ENCODE measurements around the gene PXT1. TPM values are rescaled to one million over a fixed set of nuclear protein-coding genes. Genes with fewer than 3 reads are reported as not detected.
A peak's percentile ranks its signal among the peaks of the same experiment; 100 is the strongest.

The PXT1 gene
- polyA plus RNA-seq, 1 donor (not counting 4 experiments of a cell fraction or from before 2014, with no cell fraction given): 0.08 TPM

DNA sequence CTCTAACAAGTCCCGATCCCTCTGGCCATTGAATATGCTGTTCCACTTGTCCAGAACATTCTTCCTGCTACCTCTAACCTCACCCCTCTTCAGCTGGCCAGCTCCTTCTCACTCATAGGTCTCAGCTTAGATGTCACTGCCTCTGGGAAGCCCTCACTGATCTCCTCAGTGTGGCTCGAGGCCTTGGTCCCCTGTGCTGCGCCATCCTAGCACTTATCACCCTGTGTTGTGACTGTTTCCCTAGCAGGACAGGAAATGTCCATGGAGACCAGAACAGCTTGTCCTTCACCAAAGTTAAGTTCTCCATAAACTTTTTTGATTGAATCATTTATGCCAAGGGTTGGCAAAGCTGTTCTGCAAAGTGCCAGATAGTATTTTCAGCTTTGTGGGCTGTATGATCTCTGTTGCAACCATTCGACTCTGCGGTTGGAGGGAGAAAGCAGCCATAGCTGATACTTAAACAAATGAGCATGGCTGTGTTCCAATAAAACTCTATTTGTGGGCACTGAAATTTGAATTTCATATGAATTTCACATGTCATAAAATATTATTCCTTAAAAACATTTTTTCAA is 99.5 kb downstream of the PXT1 start:
- FAIRE-seq (no peak), DNase-seq (ENCODE audit: low read depth, low spot score) (no peak)

DNA sequence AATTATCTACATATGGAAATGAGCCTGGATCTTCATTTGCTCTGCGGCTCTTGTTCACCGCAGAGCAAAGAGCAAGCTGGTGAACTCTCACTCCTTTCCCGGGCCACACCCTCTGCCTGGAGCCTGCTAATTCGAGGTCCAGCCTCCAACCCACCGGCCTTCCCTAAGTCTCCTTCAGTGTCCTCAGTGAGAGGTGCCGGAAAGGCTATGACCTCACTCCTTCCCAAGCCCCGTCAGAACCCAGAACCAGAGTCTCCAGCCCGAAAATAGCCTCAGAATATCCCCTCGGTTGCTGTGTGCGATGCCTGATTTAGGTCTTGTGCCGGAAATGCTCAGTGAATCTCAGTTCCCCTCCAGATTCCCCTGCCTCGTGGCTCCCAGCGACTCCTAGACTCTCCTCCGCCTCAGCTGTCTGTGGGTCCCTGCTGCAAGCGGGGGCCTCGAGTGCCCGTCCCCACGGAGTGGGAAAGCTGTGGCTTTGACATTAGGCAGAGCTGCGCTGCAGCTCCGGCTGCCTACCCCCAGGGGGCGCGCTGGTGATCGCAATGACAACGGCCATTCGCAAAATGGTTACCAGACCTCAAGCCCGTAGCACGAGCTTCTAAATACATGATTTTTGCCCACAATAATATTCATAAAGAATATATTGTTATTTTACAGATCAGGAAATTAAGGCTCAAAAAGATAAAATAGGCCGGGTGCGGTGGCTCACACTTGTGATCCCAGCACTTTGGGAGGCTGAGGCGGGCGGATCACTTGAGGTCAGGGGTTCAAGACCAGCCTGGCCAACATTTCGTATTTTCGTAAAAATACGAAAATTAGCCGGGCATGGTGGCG is 101.8 kb downstream of the PXT1 start:
- peaks cover 23% of the 10 kb centered on the region for H3K27me3 ChIP-seq (ENCODE audit: control insufficient read depth, extremely low read depth, insufficient read depth, low read length)
- no peak overlapping the region for H3K27ac ChIP-seq (ENCODE audit: control insufficient read depth, insufficient read depth, low read length)
- no peaks in the 10 kb centered on the region for H3K9me1 ChIP-seq (ENCODE audit: control insufficient read depth, extremely low read depth, insufficient read depth, low read length)
- no peaks in the 10 kb centered on the region for H3K9me3 ChIP-seq (ENCODE audit: control insufficient read depth, low read depth, low read length)
- TF ChIP-seq CTCF (optimal IDR thresholded peaks at IDR 0.05 in 1 of 3, IDR thresholded peaks at IDR 0.05 in 1 of 3, conservative IDR thresholded peaks at IDR 0.05 in 1 of 3; ENCODE audit: extremely low read depth in 1 of 3, insufficient read depth in 2 of 3, low read length in 3 of 3) (peak; percentile 93 to 98 (median 98)), EZH2 (IDR thresholded peaks at IDR 0.05; ENCODE audit: low read length) (peak; percentile 49)
- DNase-seq (ENCODE audit: low read depth, low spot score): no peak
- H3K4me2 ChIP-seq (ENCODE audit: control insufficient read depth, extremely low read depth, insufficient read depth, low read depth, low read length): peak overlapping the region; percentile 86
- FAIRE-seq: no peak
- H4K20me1 ChIP-seq (ENCODE audit: control insufficient read depth, extremely low read depth, insufficient read depth, low read length): no peaks in the 10 kb centered on the region
- peaks cover 5% of the 10 kb centered on the region for H3K4me1 ChIP-seq (ENCODE audit: control insufficient read depth, extremely low read depth, insufficient read depth, low read length)
- dilution Hi-C loops (cut with MboI; ENCODE audit: extremely low pct_ligation_motif_present, low sequenced_read_pairs): no loop called here
- peak overlapping the region; percentile 7 to 65 (median 57) for H3K4me3 ChIP-seq (ENCODE audit: control insufficient read depth in 2 of 3, extremely low read depth in 1 of 3, insufficient read depth in 2 of 3, low read depth in 1 of 3, low read length in 3 of 3)
- peak overlapping the region; percentile 26 for H3K9ac ChIP-seq (ENCODE audit: control insufficient read depth, extremely low read depth, insufficient read depth, low read length)
- no peaks in the 10 kb centered on the region for H3K36me3 ChIP-seq (ENCODE audit: control insufficient read depth in 2 of 2, extremely low read depth in 1 of 2, insufficient read depth in 2 of 2, low read length in 2 of 2)
- H2AFZ ChIP-seq (ENCODE audit: control insufficient read depth, low read length): peak overlapping the region; percentile 92
- no peaks in the 10 kb centered on the region for H3K79me2 ChIP-seq (ENCODE audit: control insufficient read depth, insufficient read depth, low read length)

More for the DNA sequence above, 99.5 kb downstream of the PXT1 start:
- Histone ChIP-seq H3K27me3 (ENCODE audit: control insufficient read depth, extremely low read depth, insufficient read depth, low read length) (peaks cover 23% of the 10 kb centered on the region), H4K20me1 (ENCODE audit: control insufficient read depth, extremely low read depth, insufficient read depth, low read length) (no peaks in the 10 kb centered on the region), H3K27ac (ENCODE audit: control insufficient read depth, insufficient read depth, low read length) (no peak overlapping the region), H3K4me3 (ENCODE audit: control insufficient read depth in 2 of 3, extremely low read depth in 1 of 3, insufficient read depth in 2 of 3, low read depth in 1 of 3, low read length in 3 of 3) (no peak overlapping the region), H3K9me3 (ENCODE audit: control insufficient read depth, low read depth, low read length) (no peaks in the 10 kb centered on the region), H3K36me3 (ENCODE audit: control insufficient read depth in 2 of 2, extremely low read depth in 1 of 2, insufficient read depth in 2 of 2, low read length in 2 of 2) (no peaks in the 10 kb centered on the region), H3K9ac (ENCODE audit: control insufficient read depth, extremely low read depth, insufficient read depth, low read length) (no peak overlapping the region), H3K4me1 (ENCODE audit: control insufficient read depth, extremely low read depth, insufficient read depth, low read length) (peaks cover 5% of the 10 kb centered on the region), H3K9me1 (ENCODE audit: control insufficient read depth, extremely low read depth, insufficient read depth, low read length) (no peaks in the 10 kb centered on the region), H2AFZ (ENCODE audit: control insufficient read depth, low read length) (no peak overlapping the region), H3K4me2 (ENCODE audit: control insufficient read depth, extremely low read depth, insufficient read depth, low read depth, low read length) (no peak overlapping the region), H3K79me2 (ENCODE audit: control insufficient read depth, insufficient read depth, low read length) (no peaks in the 10 kb centered on the region)
- TF ChIP-seq CTCF (optimal IDR thresholded peaks at IDR 0.05 in 1 of 3, IDR thresholded peaks at IDR 0.05 in 1 of 3, conservative IDR thresholded peaks at IDR 0.05 in 1 of 3; ENCODE audit: extremely low read depth in 1 of 3, insufficient read depth in 2 of 3, low read length in 3 of 3): no peak
- no peak for TF ChIP-seq EZH2 (IDR thresholded peaks at IDR 0.05; ENCODE audit: low read length)
- dilution Hi-C loops (cut with MboI; ENCODE audit: extremely low pct_ligation_motif_present, low sequenced_read_pairs): no loop called here

Small RNA genes lying within 50 kb of the gene (small RNA-seq; reads per million reads assigned to genes)
- 0 reads per million in 3 experiments for gene RN7SL502P (ENCODE audit: insufficient read length in 3 of 3, low read depth in 3 of 3, low replicate concordance in 1 of 3)

Other genes starting within 250 kb of the PXT1 start
- 3.5 to 6.0 TPM (median 4.8 TPM) in 3 replicates for gene BRPF3, start 246.1 kb downstream of the PXT1 start, polyA plus RNA-seq
- 0.14 to 0.32 TPM (median 0.20 TPM) in 3 replicates for gene PNPLA1, start 172.8 kb downstream of the PXT1 start, polyA plus RNA-seq
- not detected in 3 replicates for gene BNIP5, start 106.0 kb downstream of the PXT1 start, polyA plus RNA-seq
- 0.22 to 0.27 TPM (median 0.25 TPM) in 3 replicates for gene ETV7, start 55.2 kb downstream of the PXT1 start, polyA plus RNA-seq
- gene KCTD20, start 146 bp upstream of the PXT1 start, polyA plus RNA-seq: 23.3 to 31.8 TPM (median 24.8 TPM) in 3 replicates
- gene STK38, start 104.6 kb upstream of the PXT1 start, polyA plus RNA-seq: 16.1 to 28.4 TPM (median 24.4 TPM) in 3 replicates
- gene SRSF3, start 151.5 kb upstream of the PXT1 start, polyA plus RNA-seq: 194 to 481 TPM (median 398 TPM) in 3 replicates
- 146 to 355 TPM (median 185 TPM) in 3 replicates for gene CDKN1A, start 235.9 kb upstream of the PXT1 start, polyA plus RNA-seq

Data from keratinocyte (primary cell).